ENCODE measurements around the gene RPL12.
"Not testable (repeated sequence)": the region's sequence is repeated elsewhere in the genome, so short reads cannot be mapped to it uniquely, and the experiment has no call there.

RPL12 gene

GRCh38 chr9:127466407-127466917 is 15.3 kb upstream of the RPL12 start:
- not testable (repeated sequence) for DNase-seq

GRCh38 chr9:127463911-127464310 is 12.7 kb upstream of the RPL12 start:
- DNase-seq, result no peak

GRCh38 chr9:127463382-127463781 is 12.2 kb upstream of the RPL12 start:
- no peak for DNase-seq

GRCh38 chr9:127458921-127459320 is 7.7 kb upstream of the RPL12 start:
- DNase-seq, result no peak

- no peak for DNase-seq
These were observed 6.1 kb upstream of the RPL12 start for GRCh38 chr9:127457191-127457878.

GRCh38 chr9:127455324-127455992 is 4.3 kb upstream of the RPL12 start:
- DNase-seq, result no peak

- DNase-seq, result no peak
These were observed 1.5 kb upstream of the RPL12 start for GRCh38 chr9:127452691-127453090.

- no peak for DNase-seq
These were observed 851 bp upstream of the RPL12 start for GRCh38 chr9:127451858-127452656.

- DNase-seq, result no peak
These were observed 327 bp upstream of the RPL12 start for GRCh38 chr9:127451608-127451857.

GRCh38 chr9:127450243-127450760 is 904 bp downstream of the RPL12 start:
- DNase-seq, result no peak

GRCh38 chr9:127449332-127449966 is 1.8 kb downstream of the RPL12 start:
- DNase-seq, result no peak

GRCh38 chr9:127448112-127448805 is 2.9 kb downstream of the RPL12 start:
- DNase-seq, result no peak

- DNase-seq, result no peak
These were observed 3.6 kb downstream of the RPL12 start for GRCh38 chr9:127447416-127448111.

GRCh38 chr9:127446713-127447415 is 4.3 kb downstream of the RPL12 start:
- no peak for DNase-seq

- no peak for DNase-seq
These were observed 5.1 kb downstream of the RPL12 start for GRCh38 chr9:127445851-127446712.

GRCh38 chr9:127444921-127445850 is 6.0 kb downstream of the RPL12 start:
- DNase-seq, result no peak

GRCh38 chr9:127444283-127444920 is 6.8 kb downstream of the RPL12 start:
- no peak for DNase-seq

- DNase-seq, result no peak
These were observed 12.8 kb downstream of the RPL12 start for GRCh38 chr9:127438394-127438793.
